GM12878 (cell line): Measurements from ENCODE around the gene PTPRN2. TPM values are rescaled to one million over a fixed set of nuclear protein-coding genes. Genes with fewer than 3 reads are reported as not detected.
"Not testable (repeated sequence)": the region's sequence is repeated elsewhere in the genome, so short reads cannot be mapped to it uniquely, and the experiment has no call there.

Experiments
- ATAC-seq: fragments of 200-7000 bp; cut with Tn5 transposase; 3 replicates; pipeline ENCODE4 v1.9.1; 2020; ENCODE audit warnings: mild to moderate bottlenecking, moderate library complexity
- BruUV-seq: library from RNA; stranded (reverse); fragments of 400-500 nt; replicated peaks from 2 replicates; lab custom pipeline; 2021; lab: Mats Ljungman, UMichigan
- CTCF ChIA-PET: fragments of 300-600 bp; sonication (Branson Sonifier 250); formaldehyde crosslinking; extraction: SDS; loops from one replicate; lab custom pipeline; 2021; ENCODE audit warnings: inconsistent platforms; lab: Yijun Ruan, JAX
- POLR2A ChIA-PET: fragments of 350-600 bp; formaldehyde crosslinking; extraction: SDS; loops from one replicate; lab custom pipeline; 2021; ENCODE audit warnings: inconsistent platforms; lab: Charles Lee
- RAD21 ChIA-PET: fragments of 300-600 bp; sonication (Branson Sonifier 250); formaldehyde crosslinking; loops from one replicate; lab custom pipeline; 2023; ENCODE audit warnings: antibody characterized with exemption; ENCODE audit not compliant: unreplicated experiment; lab: Charles Lee
- SMC1A ChIA-PET: fragments of 300-600 bp; sonication (Branson Sonifier 250); formaldehyde crosslinking; loops from one replicate; lab custom pipeline; 2023; ENCODE audit not compliant: unreplicated experiment, uncharacterized antibody; lab: Charles Lee
- DNase-seq: peaks from one replicate; pipeline ENCODE4 v3.0.0-alpha.2; 2011; ENCODE audit warnings: low read depth, low spot score
- FAIRE-seq: peaks from 3 replicates; lab custom pipeline; 2011; peaks lifted over from hg19 to GRCh38; lab: Jason Lieb, UNC
- H2AFZ ChIP-seq: 2 replicates; pipeline ENCODE4 v1.6.0; 2011; ENCODE audit warnings: low read depth, low read length, control low read depth; ENCODE audit not compliant: control insufficient read depth
- H3K27ac ChIP-seq: 2 replicates; pipeline ENCODE4 v1.5.1; 2011; ENCODE audit warnings: control low read depth; ENCODE audit not compliant: control insufficient read depth, insufficient read depth
- H3K27me3 ChIP-seq, 2 experiments: replicated peaks in 1 of 2; 2 replicates each; pipeline versions ENCODE4 v1.6.0 to v1.6.1; 2011; ENCODE audit warnings: low read length in 1 of 2; ENCODE audit not compliant: control insufficient read depth in 2 of 2, insufficient read depth in 2 of 2
- H3K36me3 ChIP-seq, 2 experiments: 2 replicates each; pipeline ENCODE4 v1.5.1; 2011; ENCODE audit warnings: low read length in 1 of 2; ENCODE audit not compliant: control insufficient read depth in 2 of 2, insufficient read depth in 2 of 2
- H3K4me1 ChIP-seq: 2 replicates; pipeline ENCODE4 v1.6.1; 2011; ENCODE audit warnings: mild to moderate bottlenecking, low read length, moderate library complexity, mixed read lengths; ENCODE audit not compliant: control insufficient read depth, insufficient read depth
- H3K4me2 ChIP-seq: 2 replicates; pipeline ENCODE4 v1.6.0; 2011; ENCODE audit warnings: control low read depth; ENCODE audit not compliant: control insufficient read depth, insufficient read depth
- H3K4me3 ChIP-seq: fragments of 200-600 bp; sonication (generic); 2 replicates; pipeline ENCODE4 v1.5.1; 2016
- H3K79me2 ChIP-seq: 2 replicates; pipeline ENCODE4 v1.6.0; 2011; ENCODE audit warnings: low read length; ENCODE audit not compliant: control insufficient read depth, insufficient read depth
- H3K9ac ChIP-seq: 2 replicates; pipeline ENCODE4 v1.8.0; 2011; ENCODE audit warnings: low read length, control low read depth, mixed read lengths; ENCODE audit not compliant: control insufficient read depth, insufficient read depth
- H3K9me3 ChIP-seq: replicated peaks from 3 replicates; pipeline ENCODE4 v1.5.1; 2011; ENCODE audit warnings: mild to moderate bottlenecking, low read length; ENCODE audit not compliant: control insufficient read depth, insufficient read depth
- H4K20me1 ChIP-seq: 2 replicates; pipeline ENCODE4 v1.6.0; 2011; ENCODE audit not compliant: control insufficient read depth, insufficient read depth
- ATF2 ChIP-seq: IDR thresholded peaks from 2 replicates; pipeline ENCODE4 v1.6.1; 2012; ENCODE audit warnings: low read length, inconsistent platforms
- BCL3 ChIP-seq: IDR thresholded peaks from 2 replicates; pipeline ENCODE4 v1.6.1; 2011; ENCODE audit warnings: borderline replicate concordance, low read depth, mild to moderate bottlenecking, moderate library complexity, low read length; ENCODE audit not compliant: insufficient read depth, poor library complexity, severe bottlenecking
- FOXK2 ChIP-seq: fragments of 450-650 bp; IDR thresholded peaks from 2 replicates; pipeline ENCODE4 v1.6.1; 2017; ENCODE audit warnings: mild to moderate bottlenecking, moderate library complexity
- FOXM1 ChIP-seq: IDR thresholded peaks from 2 replicates; pipeline ENCODE4 v1.6.1; 2012; ENCODE audit warnings: low read depth, mild to moderate bottlenecking, inconsistent platforms, low read length, moderate library complexity
- KLF5 ChIP-seq: fragments of 450-650 bp; IDR thresholded peaks from 2 replicates; pipeline ENCODE4 v1.6.1; 2014; ENCODE audit warnings: mild to moderate bottlenecking; ENCODE audit not compliant: partially characterized antibody
- NFIC ChIP-seq: IDR thresholded peaks from 2 replicates; pipeline ENCODE4 v1.6.1; 2012; ENCODE audit warnings: low read depth, mild to moderate bottlenecking, inconsistent platforms, low read length, moderate library complexity
- PAX5 ChIP-seq: IDR thresholded peaks from 2 replicates; pipeline ENCODE4 v1.6.1; 2011; ENCODE audit warnings: low read depth, low read length, borderline replicate concordance
- SMARCA5 ChIP-seq: fragments of 450-650 bp; IDR thresholded peaks from 2 replicates; pipeline ENCODE4 v1.6.1; 2017; ENCODE audit warnings: mild to moderate bottlenecking
- SP1 ChIP-seq: IDR thresholded peaks from one replicate; pipeline ENCODE4 v1.6.1; 2011; ENCODE audit warnings: low read depth, low read length
- WRNIP1 ChIP-seq: IDR thresholded peaks from 2 replicates; pipeline ENCODE4 v1.6.1; 2011; ENCODE audit warnings: low read depth, low read length, improper control_type of control experiment, borderline replicate concordance
- YY1 ChIP-seq: IDR thresholded peaks from 2 replicates; pipeline ENCODE4 v1.6.1; 2011; ENCODE audit warnings: low read depth, mild to moderate bottlenecking, low read length
- ZBED1 ChIP-seq: IDR thresholded peaks from 2 replicates; pipeline ENCODE4 v1.6.1; 2016; ENCODE audit warnings: borderline replicate concordance
- ZNF207 ChIP-seq: fragments of 450-650 bp; IDR thresholded peaks from 2 replicates; pipeline ENCODE4 v1.6.1; 2014; ENCODE audit warnings: antibody characterized with exemption, mild to moderate bottlenecking, borderline replicate concordance
- WGBS: methylation state at CpG from one replicate; pipeline ENCODE4 v1.1.6; 2016; ENCODE audit warnings: low lambda C conversion rate; ENCODE audit not compliant: insufficient replicate concordance, insufficient coverage; ENCODE audit errors: missing lambda C conversion rate; 5-methylcytosine and 5-hydroxymethylcytosine counted together
- in situ Hi-C: fragments of 300-500 bp; cut with MboI; formaldehyde crosslinking; loops from 9 replicates; pipeline ENCODE4 v1.14.3; 2018; ENCODE audit warnings: mixed read lengths
- intact Hi-C: fragments of 100-400 bp; cut with micrococcal nuclease; formaldehyde crosslinking; loops from one replicate; pipeline ENCODE4 v1.14.2; 2022; ENCODE audit not compliant: unreplicated experiment
- polyA plus RNA-seq, 11 experiments: library from polyadenylated mRNA; depleted of rRNA in 4 of 11; unstranded in 6 of 11; stranded (reverse) in 5 of 11; fragments of >200 nt; fragmentation: Nextera tagmentation in 4 of 11; fragmentation: Illumina TruSeq in 1 of 11; extraction: Ambion mirVana in 4 of 11; extraction: Trizol in 1 of 11; gene quantifications; 1 replicate in 1 of 11; 2 replicates in 10 of 11; pipeline versions ENCODE4 v1.2.1 to v1.2.3, GENCODE V29; 2011 to 2016; ENCODE audit warnings: inconsistent platforms in 2 of 11, missing spikeins in 2 of 11, low read depth in 1 of 11
- total RNA-seq, 4 experiments: library from RNA; depleted of rRNA in 3 of 4; stranded (reverse); fragments of >200 nt in 3 of 4; fragmentation: Illumina TruSeq in 1 of 4; extraction: Trizol in 1 of 4; gene quantifications; 2 replicates each; pipeline versions ENCODE4 v1.2.1 to v1.2.3, GENCODE V29; 2013 to 2021

Gene PTPRN2
- total and polyA plus RNA-seq, 10 of the 15 experiments (the other 5 are each of a cell fraction or from before 2014, with no cell fraction given), result 5.4 TPM; not detected in 9

- DNase-seq, result not testable (repeated sequence)
These were observed 383.7 kb downstream of the PTPRN2 start for GRCh38 chr7:158203948-158204347.

GRCh38 chr7:158194365-158194900 is 393.2 kb downstream of the PTPRN2 start:
- CTCF ChIA-PET, result no interaction called here
- SMC1A ChIA-PET, result no interaction called here
- RAD21 ChIA-PET, result no interaction called here
- no TSS peak for BruUV-seq
- Histone ChIP-seq H4K20me1 (no peaks in the 10 kb centered on the region), H3K79me2 (no peaks in the 10 kb centered on the region), H3K4me2 (no peak overlapping the region), H3K27ac (no peak overlapping the region), H3K27me3 (no peaks in the 10 kb centered on the region), H3K9me3 (no peaks in the 10 kb centered on the region; the same call in 2 of the 3 replicates), H2AFZ (no peak overlapping the region), H3K4me3 (no peak overlapping the region), H3K9ac (no peak overlapping the region), H3K36me3 (no peaks in the 10 kb centered on the region), H3K4me1 (no peaks in the 10 kb centered on the region)
- in situ Hi-C loops, result no loop called here
- no peak for ATAC-seq
- no peak for TF ChIP-seq ZBED1
- TF ChIP-seq NFIC, result no peak
- TF ChIP-seq FOXK2, result no peak
- TF ChIP-seq SMARCA5, result no peak
- TF ChIP-seq KLF5, result no peak
- TF ChIP-seq SP1, result no peak
- no peak for TF ChIP-seq WRNIP1
- no peak for TF ChIP-seq BCL3
- no peak for TF ChIP-seq ZNF207
- TF ChIP-seq ATF2, result no peak
- no peak for TF ChIP-seq YY1
- intact Hi-C loops, result no loop called here
- no peak for DNase-seq
- WGBS, result 43% methylated on average over 15 of the region's 15 CpGs
- POLR2A ChIA-PET, result no interaction called here
- FAIRE-seq, result no peak

More at GRCh38 chr7:158203948-158204347, 383.7 kb downstream of the PTPRN2 start:
- WGBS, result 69% methylated on average over 32 of the region's 42 CpGs
- CTCF ChIA-PET, H3K4me1 ChIP-seq, H3K9me3 ChIP-seq, H3K36me3 ChIP-seq, H3K27ac ChIP-seq, RAD21 ChIA-PET, ATAC-seq, H2AFZ ChIP-seq, H3K79me2 ChIP-seq, H4K20me1 ChIP-seq, H3K9ac ChIP-seq, POLR2A ChIA-PET, H3K4me3 ChIP-seq, BruUV-seq, intact Hi-C loops, FAIRE-seq, SMC1A ChIA-PET, H3K27me3 ChIP-seq, in situ Hi-C loops, H3K4me2 ChIP-seq: not testable (repeated sequence)
- TF ChIP-seq PAX5, result peak; percentile 35; the same call in 1 of the 2 replicates
- TF ChIP-seq FOXM1, result peak; percentile 25; the same call in 1 of the 2 replicates
